Heart left ventricle (tissue), 16 donors: ENCODE data around the gene ZNF784. TPM values are rescaled to one million over a fixed set of nuclear protein-coding genes. Genes with fewer than 3 reads are reported as not detected.
A peak's percentile ranks its signal among the peaks of the same experiment; 100 is the strongest.

Experiments
- ATAC-seq, 4 donors: fragments of 200-7000 bp; cut with Tn5 transposase; one replicate each; pipeline ENCODE4 v1.9.1; 2020 to 2022; ENCODE audit warnings: moderate library complexity in 4 of 4, mild to moderate bottlenecking in 3 of 4, moderate number of reproducible peaks in 1 of 4
- DNase-seq, 5 donors: peaks; one replicate each; pipeline ENCODE4 v3.0.0-alpha.2; 2020
- H3K27ac ChIP-seq, 12 donors: fragments of 200-600 bp; sonication (generic) in 4 of 12; one replicate each; pipeline versions ENCODE4 v1.5.0 to v1.8.0; 2016 to 2022; ENCODE audit warnings: mild to moderate bottlenecking in 2 of 12
- H3K27me3 ChIP-seq, 9 donors: fragments of 200-600 bp; sonication (generic) in 2 of 9; one replicate each; pipeline versions ENCODE4 v1.5.1 to v1.8.0; 2016 to 2022; ENCODE audit warnings: mild to moderate bottlenecking in 3 of 9
- H3K36me3 ChIP-seq, 9 donors: fragments of 200-600 bp; sonication (generic) in 2 of 9; one replicate each; pipeline versions ENCODE4 v1.5.0 to v1.8.0; 2018 to 2022; ENCODE audit warnings: mild to moderate bottlenecking in 2 of 9
- H3K4me1 ChIP-seq, 12 donors: fragments of 200-600 bp; sonication (generic) in 4 of 12; one replicate each; pipeline versions ENCODE4 v1.5.0 to v1.8.0; 2016 to 2022; ENCODE audit warnings: mild to moderate bottlenecking in 3 of 12
- H3K4me3 ChIP-seq, 12 donors: fragments of 200-600 bp; sonication (generic) in 4 of 12; one replicate each; pipeline versions ENCODE4 v1.5.0 to v1.8.0; 2017 to 2022; ENCODE audit warnings: mild to moderate bottlenecking in 9 of 12, moderate library complexity in 4 of 12
- H3K9me3 ChIP-seq, 12 donors: fragments of 200-600 bp; sonication (generic) in 4 of 12; one replicate each; pipeline versions ENCODE4 v1.5.0 to v1.8.0; 2016 to 2022; ENCODE audit warnings: mild to moderate bottlenecking in 1 of 12
- POLR2A ChIP-seq, 2 donors: fragments of 450-650 bp; IDR thresholded peaks; one replicate each; pipeline ENCODE4 v1.6.1; 2017; ENCODE audit warnings: antibody characterized with exemption in 2 of 2, mild to moderate bottlenecking in 2 of 2, moderate library complexity in 2 of 2
- WGBS, 4 donors: extraction: QIAGEN DNeasy Blood & Tissue Kit in 2 of 4; methylation state at CpG; one replicate each; pipeline versions ENCODE4 v1.1.5 to v1.1.7; 2013 to 2018; 5-methylcytosine and 5-hydroxymethylcytosine counted together
- intact Hi-C, 10 donors: fragments of 100-400 bp; cut with DNase I; formaldehyde crosslinking; loops; one replicate each; pipeline versions ENCODE4 v1.11.1 to v1.14.2; 2022
- polyA plus RNA-seq, 2 donors: library from polyadenylated mRNA; stranded (reverse); fragments of 200-250 nt; gene quantifications; one replicate each; pipeline ENCODE4 v1.2.3, GENCODE V29; 2013
- total RNA-seq, 9 donors: library from RNA; depleted of rRNA in 2 of 9; stranded (reverse); fragments of >200 nt in 2 of 9; fragmentation: NEBNext Ultra II Directional in 3 of 9; extraction: Animal tissue kit (Norgen Biotek cat#: 25700) in 3 of 9; gene quantifications; one replicate each; pipeline versions ENCODE4 v1.1.0 to v1.2.4, GENCODE V29; 2016 to 2023
- TF ChIP-seq, protein P1 (sequence below), 12 donors: fragments of 200-600 bp; sonication (generic) in 4 of 12; IDR thresholded peaks; one replicate each; pipeline versions ENCODE4 v1.5.0 to v1.8.0; 2018 to 2022; ENCODE audit warnings: antibody characterized with exemption in 12 of 12, mild to moderate bottlenecking in 5 of 12
- donor health status: ischemic (EF 13 %, LVEDD 7.1; RV severe dilation, severe dysfunction).
- donor health status: healthy with polysubstance abuse.
- donor health status: DM: no; HTN: yes; CAD: no.
- donor health status: DM: no; HTN: no; CAD: no.
- donor health status: ischemic (EF 25% LVEDD 6.9; RV normal size, moderate dysfunction).
- donor health status: ischemic (EF 25% LVEDD 5.7; RV mildly dilated, moderate dysfunction).
- donor health status: healthy.
- donor health status: DM: yes; HTN: yes; CAD: no.
- donor health status: ischemic (EF 35%, LVEDD 5.7; RV mildly dilated, moderate dysfunction).
- donor health status: nonischemic (EF 11% LVEDD 7.7; RV severe dilation, severe dysfunction).
- donor health status: DM: yes; HTN: yes; CAD: no.
- donor health status: PGD.
- donor health status: ischemic (EF 29% LVEDD 5.4; RV normal size, mild dysfunction).
- donor health status: nonischemic (EF 23%, LVEDD 6.1; RV moderate dilation, normal function).

The ZNF784 gene
- total and polyA plus RNA-seq, 11 donors: 6.7 to 15.8 (median 9.2) TPM

- 57 to 68% (median 63%) methylated on average over 7 of the region's 7 CpGs for WGBS, 4 donors
- ATAC-seq (no peak), DNase-seq (no peak)
- Histone ChIP-seq H3K4me3 (no peak overlapping the region), H3K27me3 (peaks cover 0 to 10% (median 0%) of the 10 kb centered on the region in 9 donors), H3K27ac (no peak overlapping the region), H3K36me3 (peaks cover 0 to 28% (median 9%) of the 10 kb centered on the region in 9 donors), H3K4me1 (peaks cover 0 to 27% (median 19%) of the 10 kb centered on the region in 12 donors), H3K9me3 (no peaks in the 10 kb centered on the region)
- no peak for TF ChIP-seq POLR2A (IDR thresholded peaks at IDR 0.05)
- TF ChIP-seq, protein P1, sequence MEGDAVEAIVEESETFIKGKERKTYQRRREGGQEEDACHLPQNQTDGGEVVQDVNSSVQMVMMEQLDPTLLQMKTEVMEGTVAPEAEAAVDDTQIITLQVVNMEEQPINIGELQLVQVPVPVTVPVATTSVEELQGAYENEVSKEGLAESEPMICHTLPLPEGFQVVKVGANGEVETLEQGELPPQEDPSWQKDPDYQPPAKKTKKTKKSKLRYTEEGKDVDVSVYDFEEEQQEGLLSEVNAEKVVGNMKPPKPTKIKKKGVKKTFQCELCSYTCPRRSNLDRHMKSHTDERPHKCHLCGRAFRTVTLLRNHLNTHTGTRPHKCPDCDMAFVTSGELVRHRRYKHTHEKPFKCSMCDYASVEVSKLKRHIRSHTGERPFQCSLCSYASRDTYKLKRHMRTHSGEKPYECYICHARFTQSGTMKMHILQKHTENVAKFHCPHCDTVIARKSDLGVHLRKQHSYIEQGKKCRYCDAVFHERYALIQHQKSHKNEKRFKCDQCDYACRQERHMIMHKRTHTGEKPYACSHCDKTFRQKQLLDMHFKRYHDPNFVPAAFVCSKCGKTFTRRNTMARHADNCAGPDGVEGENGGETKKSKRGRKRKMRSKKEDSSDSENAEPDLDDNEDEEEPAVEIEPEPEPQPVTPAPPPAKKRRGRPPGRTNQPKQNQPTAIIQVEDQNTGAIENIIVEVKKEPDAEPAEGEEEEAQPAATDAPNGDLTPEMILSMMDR (IDR thresholded peaks at IDR 0.05): no peak
- intact Hi-C loops: loop anchor here in 1 of 10 donors (10.0 kb wide), 1 partner anchor 75 kb away; no protein-coding TSS in a partner anchor
These were observed 34.3 kb downstream of the ZNF784 start for GRCh38 chr19:55590109-55590508.

- H3K27ac ChIP-seq: no peak overlapping the region
- no peak overlapping the region for H3K4me3 ChIP-seq
- intact Hi-C loops: loop anchor here in 4 of 10 donors (5.0 kb wide), 4 partner anchors 41 to 71 kb away; partner anchors contain the start of gene SBK3 (in 1 of the 4)
- TF ChIP-seq, protein P1 (IDR thresholded peaks at IDR 0.05): no peak
- no peak for TF ChIP-seq POLR2A (IDR thresholded peaks at IDR 0.05)
- peaks cover 0 to 19% (median 4%) of the 10 kb centered on the region in 9 donors for H3K36me3 ChIP-seq
- H3K4me1 ChIP-seq: peaks cover 0 to 27% (median 19%) of the 10 kb centered on the region in 12 donors
- H3K9me3 ChIP-seq: no peaks in the 10 kb centered on the region
- DNase-seq (no peak), ATAC-seq (no peak)
- peaks cover 0 to 10% (median 0%) of the 10 kb centered on the region in 9 donors for H3K27me3 ChIP-seq
- 92 to 94% (median 93%) methylated on average over 8 of the region's 8 CpGs for WGBS, 4 donors
These were observed 35.6 kb downstream of the ZNF784 start for GRCh38 chr19:55588738-55589137.

DNA sequence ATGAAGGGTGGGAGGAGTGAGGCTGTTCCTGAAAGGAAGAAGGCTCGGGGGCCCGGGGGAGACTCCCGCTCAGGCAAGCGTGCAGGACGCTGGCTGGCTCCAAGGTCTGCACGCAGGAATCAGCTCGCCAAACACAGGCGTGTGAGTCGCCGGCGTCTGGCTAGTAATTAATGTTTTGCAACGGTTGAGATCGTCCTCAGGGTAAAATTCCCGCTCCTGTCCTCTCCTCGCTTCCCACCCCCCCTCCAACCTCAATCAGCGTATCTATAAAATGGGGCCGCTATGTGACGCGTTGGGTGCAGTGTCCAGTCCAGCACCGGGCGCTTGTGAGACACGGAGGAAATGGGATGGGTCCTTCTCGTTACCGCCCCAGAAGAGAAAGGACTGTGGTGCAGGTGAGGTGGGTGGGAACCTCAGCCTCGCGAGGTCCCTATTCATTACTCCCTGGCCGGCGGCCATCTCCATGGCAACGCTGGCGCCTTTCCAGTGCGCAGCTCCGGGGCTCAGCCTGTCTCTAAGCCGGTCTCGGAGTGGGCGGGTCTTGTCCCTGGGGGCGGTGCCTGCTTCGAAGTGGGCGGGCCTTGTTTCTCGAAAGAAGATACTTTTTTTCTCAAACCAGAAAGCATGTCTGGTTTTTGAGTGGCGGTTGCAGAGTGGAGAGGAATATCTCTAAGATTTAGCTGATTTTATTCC lies 37.2 kb downstream of the ZNF784 start:
- peak; percentile 94 to 97 (median 95) for DNase-seq
- peaks cover 0 to 10% (median 0%) of the 10 kb centered on the region in 9 donors for H3K27me3 ChIP-seq
- peaks cover 0 to 9% (median under 1%) of the 10 kb centered on the region in 9 donors for H3K36me3 ChIP-seq
- no peaks in the 10 kb centered on the region for H3K9me3 ChIP-seq
- peaks cover 0 to 27% (median 19%) of the 10 kb centered on the region in 12 donors for H3K4me1 ChIP-seq
- H3K4me3 ChIP-seq: peak overlapping the region in 10 of 12 donors; percentile 20 to 49 (median 42)
- TF ChIP-seq, protein P1 (IDR thresholded peaks at IDR 0.05): no peak
- no peak for TF ChIP-seq POLR2A (IDR thresholded peaks at IDR 0.05)
- intact Hi-C loops: loop anchor here in 4 of 10 donors (5.0 kb wide), 4 partner anchors 40 to 70 kb away; partner anchors contain the start of gene SBK3 (in 1 of the 4)
- H3K27ac ChIP-seq: peak overlapping the region in 6 of 12 donors; percentile 9 to 82 (median 24)
- ATAC-seq: peak; percentile 83 to 94 (median 88)
- 1 to 3% (median 1%) methylated on average over 34 to 40 of the region's 40 CpGs for WGBS, 4 donors
